GM23248 (cell line): Measurements from ENCODE around the gene SARDH. TPM values are rescaled to one million over a fixed set of nuclear protein-coding genes. Genes with fewer than 3 reads are reported as not detected.

Experiments
- DNase-seq: peaks from one replicate; pipeline ENCODE4 v3.0.0-alpha.2; 2015
- H2AFZ ChIP-seq: fragments of 200-600 bp; sonication (generic); 2 replicates; pipeline ENCODE4 v1.6.1; 2016; ENCODE audit warnings: antibody characterized with exemption
- H3F3A ChIP-seq: fragments of 200-600 bp; sonication (generic); 2 replicates; pipeline ENCODE4 v1.6.1; 2016; ENCODE audit warnings: mild to moderate bottlenecking, antibody characterized with exemption, mixed run types; ENCODE audit not compliant: insufficient read depth
- H3K27ac ChIP-seq: fragments of 200-600 bp; sonication (generic); 2 replicates; pipeline ENCODE4 v1.5.1; 2016; ENCODE audit warnings: mild to moderate bottlenecking
- H3K27me3 ChIP-seq: fragments of 200-600 bp; sonication (generic); replicated peaks from 2 replicates; pipeline ENCODE4 v1.6.1; 2016; ENCODE audit warnings: mild to moderate bottlenecking; ENCODE audit not compliant: insufficient read depth
- H3K36me3 ChIP-seq: fragments of 200-600 bp; sonication (generic); 2 replicates; pipeline ENCODE4 v1.6.1; 2016; ENCODE audit warnings: low read depth, mild to moderate bottlenecking
- H3K4me1 ChIP-seq: fragments of 200-600 bp; sonication (generic); 2 replicates; pipeline ENCODE4 v1.6.1; 2016; ENCODE audit warnings: mild to moderate bottlenecking; ENCODE audit not compliant: insufficient read depth
- H3K4me2 ChIP-seq: fragments of 200-600 bp; sonication (generic); one replicate; pipeline ENCODE4 v1.6.1; 2016; ENCODE audit warnings: mild to moderate bottlenecking; ENCODE audit not compliant: unreplicated experiment
- H3K4me3 ChIP-seq: fragments of 200-600 bp; sonication (generic); 2 replicates; pipeline ENCODE4 v1.5.1; 2016; ENCODE audit warnings: mild to moderate bottlenecking
- H3K79me2 ChIP-seq: fragments of 200-600 bp; sonication (generic); 2 replicates; pipeline ENCODE4 v1.6.1; 2016; ENCODE audit warnings: mild to moderate bottlenecking; ENCODE audit not compliant: insufficient read depth
- H3K9ac ChIP-seq: fragments of 200-600 bp; sonication (generic); 2 replicates; pipeline ENCODE4 v1.6.1; 2016; ENCODE audit warnings: mild to moderate bottlenecking
- H3K9me2 ChIP-seq: fragments of 200-600 bp; sonication (generic); 2 replicates; pipeline ENCODE4 v1.6.1; 2016; ENCODE audit warnings: mixed run types, mild to moderate bottlenecking, moderate library complexity; ENCODE audit not compliant: insufficient read depth
- H3K9me3 ChIP-seq: fragments of 200-600 bp; sonication (generic); one replicate; pipeline ENCODE4 v1.6.1; 2017; ENCODE audit warnings: low read depth
- H4K20me1 ChIP-seq: fragments of 200-600 bp; sonication (generic); 2 replicates; pipeline ENCODE4 v1.6.0; 2016; ENCODE audit not compliant: insufficient read depth
- EZH2 ChIP-seq: fragments of 200-600 bp; sonication (generic); IDR thresholded peaks from 2 replicates; pipeline ENCODE4 v1.6.1; 2018; ENCODE audit warnings: antibody characterized with exemption, mild to moderate bottlenecking; ENCODE audit not compliant: insufficient read depth, poor library complexity, severe bottlenecking
- EZH2phosphoT487 ChIP-seq: fragments of 200-600 bp; sonication (generic); IDR thresholded peaks from 2 replicates; pipeline ENCODE4 v1.6.1; 2018; ENCODE audit warnings: antibody characterized with exemption, moderate library complexity, mild to moderate bottlenecking, low read depth; ENCODE audit not compliant: insufficient read depth
- WGBS, 2 experiments: methylation state at CpG; one replicate each; pipeline ENCODE4 v1.1.6; 2015 to 2017; ENCODE audit warnings: low lambda C conversion rate in 2 of 2, low coverage in 1 of 2; ENCODE audit errors: missing lambda C conversion rate in 2 of 2; 5-methylcytosine and 5-hydroxymethylcytosine counted together
- in situ Hi-C: fragments of 300-500 bp; cut with MboI; formaldehyde crosslinking; loops from 2 replicates; pipeline ENCODE4 v1.15.0; 2020
- polyA plus RNA-seq: library from polyadenylated mRNA; unstranded; fragments of >200 nt; fragmentation: Nextera tagmentation; extraction: Ambion mirVana; gene quantifications from 2 replicates; pipeline ENCODE4 v1.2.1, GENCODE V29; 2016
- total RNA-seq: library from RNA; depleted of rRNA; stranded (reverse); fragments of >200 nt; shearing (Covaris generic); gene quantifications from 2 replicates; pipeline ENCODE4 v1.2.3, GENCODE V29; 2014

The SARDH gene
- total and polyA plus RNA-seq, 2 experiments from 2014 or later: 0.16 to 2.4 TPM

GRCh38 chr9:133656211-133657119 is 81.7 kb downstream of the SARDH start:
- no peaks in the 10 kb centered on the region for H4K20me1 ChIP-seq
- no peak overlapping the region for H2AFZ ChIP-seq
- TF ChIP-seq EZH2 (no peak), EZH2phosphoT487 (no peak)
- H3K4me3 ChIP-seq: no peak overlapping the region
- H3K9me3 ChIP-seq: no peaks in the 10 kb centered on the region
- H3K27me3 ChIP-seq: peaks cover 26% of the 10 kb centered on the region
- H3K27ac ChIP-seq: no peak overlapping the region
- H3K36me3 ChIP-seq: no peaks in the 10 kb centered on the region
- in situ Hi-C loops: no loop called here
- peaks cover 6% of the 10 kb centered on the region; the same call in 1 of the 2 replicates for H3K4me1 ChIP-seq
- H3K9me2 ChIP-seq: no peaks in the 10 kb centered on the region
- H3K79me2 ChIP-seq: no peaks in the 10 kb centered on the region
- DNase-seq: no peak
- H3K4me2 ChIP-seq: no peak overlapping the region
- H3F3A ChIP-seq: no peaks in the 10 kb centered on the region
- 57% methylated on average over 36 of the region's 36 CpGs for WGBS, 2 experiments
- no peak overlapping the region for H3K9ac ChIP-seq

GRCh38 chr9:133655701-133656100 is 82.5 kb downstream of the SARDH start:
- peaks cover 6% of the 10 kb centered on the region; the same call in 1 of the 2 replicates for H3K4me1 ChIP-seq
- TF ChIP-seq EZH2phosphoT487 (no peak), EZH2 (no peak)
- no peak overlapping the region for H2AFZ ChIP-seq
- H3F3A ChIP-seq: no peaks in the 10 kb centered on the region
- H3K4me2 ChIP-seq: no peak overlapping the region
- H3K27me3 ChIP-seq: peaks cover 26% of the 10 kb centered on the region
- H3K79me2 ChIP-seq: no peaks in the 10 kb centered on the region
- no peaks in the 10 kb centered on the region for H3K9me3 ChIP-seq
- no peak overlapping the region for H3K4me3 ChIP-seq
- DNase-seq: no peak
- H3K27ac ChIP-seq: no peak overlapping the region
- no peaks in the 10 kb centered on the region for H3K36me3 ChIP-seq
- H3K9me2 ChIP-seq: no peaks in the 10 kb centered on the region
- H4K20me1 ChIP-seq: no peaks in the 10 kb centered on the region
- H3K9ac ChIP-seq: no peak overlapping the region
- WGBS, 2 experiments: 49 to 58% methylated on average over 14 of the region's 14 CpGs
- in situ Hi-C loops: no loop called here

GRCh38 chr9:133654736-133655657 is 83.2 kb downstream of the SARDH start:
- H3K36me3 ChIP-seq: no peaks in the 10 kb centered on the region
- in situ Hi-C loops: no loop called here
- H3K27me3 ChIP-seq: peaks cover 31% of the 10 kb centered on the region
- TF ChIP-seq EZH2phosphoT487 (no peak), EZH2 (no peak)
- H3K4me1 ChIP-seq: peaks cover 6% of the 10 kb centered on the region; the same call in 1 of the 2 replicates
- H4K20me1 ChIP-seq: no peaks in the 10 kb centered on the region
- no peak overlapping the region for H3K4me2 ChIP-seq
- H3K79me2 ChIP-seq: no peaks in the 10 kb centered on the region
- 46 to 56% methylated on average over 26 to 38 of the region's 38 CpGs for WGBS, 2 experiments
- no peak overlapping the region for H3K27ac ChIP-seq
- DNase-seq: no peak
- no peak overlapping the region for H2AFZ ChIP-seq
- no peak overlapping the region for H3K9ac ChIP-seq
- H3K4me3 ChIP-seq: no peak overlapping the region
- H3K9me2 ChIP-seq: no peaks in the 10 kb centered on the region
- no peaks in the 10 kb centered on the region for H3K9me3 ChIP-seq
- H3F3A ChIP-seq: no peaks in the 10 kb centered on the region

- H3K9me3 ChIP-seq: no peaks in the 10 kb centered on the region
- 40 to 45% methylated on average over 9 of the region's 9 CpGs for WGBS, 2 experiments
- no peak overlapping the region for H3K27ac ChIP-seq
- peaks cover 35% of the 10 kb centered on the region for H3K27me3 ChIP-seq
- no peak overlapping the region for H3K4me2 ChIP-seq
- no peaks in the 10 kb centered on the region for H3F3A ChIP-seq
- no peak overlapping the region for H2AFZ ChIP-seq
- no peak for DNase-seq
- no peak overlapping the region for H3K4me3 ChIP-seq
- no peaks in the 10 kb centered on the region for H3K36me3 ChIP-seq
- no peaks in the 10 kb centered on the region for H3K9me2 ChIP-seq
- TF ChIP-seq EZH2 (no peak), EZH2phosphoT487 (no peak)
- no peaks in the 10 kb centered on the region for H3K79me2 ChIP-seq
- no peaks in the 10 kb centered on the region for H4K20me1 ChIP-seq
- H3K4me1 ChIP-seq: peaks cover 2% of the 10 kb centered on the region; the same call in 1 of the 2 replicates
- no peak overlapping the region for H3K9ac ChIP-seq
- in situ Hi-C loops: no loop called here
These were observed 84.5 kb downstream of the SARDH start for GRCh38 chr9:133653638-133654037.
